ENCODE measurements around the gene BTBD16. TPM values are rescaled to one million over a fixed set of nuclear protein-coding genes. Genes with fewer than 3 reads are reported as not detected.

BTBD16 gene
- total and polyA plus RNA-seq, 2 of the 13 experiments (the other 11 are each of a cell fraction or from before 2014, with no cell fraction given) = 5.0 to 11.9 TPM

- TF ChIP-seq ZSCAN29 (CRISPR knock-in tag; conservative IDR thresholded peaks at IDR 0.05) = peak; percentile 81; the same call in 1 of the 2 replicates
- TF ChIP-seq MXD4 (CRISPR knock-in tag; IDR thresholded peaks at IDR 0.05) = no peak
- peak; percentile 36 for TF ChIP-seq ZNF18 (CRISPR knock-in tag; IDR thresholded peaks at IDR 0.05; ENCODE audit: insufficient replicate concordance)
- 0 out of 2 replicates have a peak, but pooled peaks have one; percentile 50 for TF ChIP-seq JUN (CRISPR knock-in tag; IDR thresholded peaks at IDR 0.05)
- peak; percentile 48 for TF ChIP-seq CREM (IDR thresholded peaks at IDR 0.05)
- TF ChIP-seq CREM (CRISPR knock-in tag; IDR thresholded peaks at IDR 0.05) = no peak
- TF ChIP-seq ZNF776 (CRISPR knock-in tag; IDR thresholded peaks at IDR 0.05) = no peak
- 0 out of 2 replicates have a peak, but pooled peaks have one; percentile 33 for TF ChIP-seq ZNF792 (CRISPR knock-in tag; IDR thresholded peaks at IDR 0.05)
- TF ChIP-seq ZNF598 (CRISPR knock-in tag; IDR thresholded peaks at IDR 0.05; ENCODE audit: borderline replicate concordance) = peak; percentile 54; the same call in 1 of the 2 replicates
- TF ChIP-seq EP300 (IDR thresholded peaks at IDR 0.05; ENCODE audit: low read depth in 2 of 2, low read length in 2 of 2) = peak in 1 of 2 experiments; percentile 49; a peak in 1 of 4 replicates
- no peak; the same call in 1 of the 2 replicates for TF ChIP-seq EP300 (CRISPR knock-in tag; IDR thresholded peaks at IDR 0.05; ENCODE audit: borderline replicate concordance)
- no peak for TF ChIP-seq ETS1 (CRISPR knock-in tag; IDR thresholded peaks at IDR 0.05)
- no peak for TF ChIP-seq LCORL (IDR thresholded peaks at IDR 0.05)
- peak; percentile 85 for TF ChIP-seq LCORL (CRISPR knock-in tag; IDR thresholded peaks at IDR 0.05)
- peak; percentile 41 for TF ChIP-seq RAD21 (CRISPR knock-in tag; IDR thresholded peaks at IDR 0.05)
- no peak for TF ChIP-seq ZBTB46 (CRISPR knock-in tag; IDR thresholded peaks at IDR 0.05; ENCODE audit: borderline replicate concordance)
- TF ChIP-seq FOXK1 (CRISPR knock-in tag; IDR thresholded peaks at IDR 0.05; ENCODE audit: borderline replicate concordance, low read depth) = no peak
- TF ChIP-seq ELF4 (CRISPR knock-in tag; IDR thresholded peaks at IDR 0.05; ENCODE audit: borderline replicate concordance) = peak; percentile 69; the same call in 1 of the 2 replicates
- TF ChIP-seq HNRNPH1 (optimal IDR thresholded peaks at IDR 0.05; ENCODE audit: low read depth, low read length) = no peak
- TF ChIP-seq CHD2 (IDR thresholded peaks at IDR 0.05; ENCODE audit: low read depth, low read length) = peak; percentile 94
- TF ChIP-seq DRAP1 (CRISPR knock-in tag; IDR thresholded peaks at IDR 0.05) = peak; percentile 97
- no peak for TF ChIP-seq MAZ (IDR thresholded peaks at IDR 0.05; ENCODE audit: borderline replicate concordance, low read depth, low read length)
- TF ChIP-seq MAZ (CRISPR knock-in tag; IDR thresholded peaks at IDR 0.05; ENCODE audit: low read depth) = peak; percentile 68
- no peak for TF ChIP-seq ZNF17 (CRISPR knock-in tag; IDR thresholded peaks at IDR 0.05)
- TF ChIP-seq ZGPAT (CRISPR knock-in tag; IDR thresholded peaks at IDR 0.05) = peak; percentile 51
These were observed 60.7 kb downstream of the BTBD16 start (continued) for GRCh38 chr10:122331615-122332446.

Data from HepG2 (cell line).